Ramos (cell line): ENCODE measurements around the gene MATCAP1.

Experiments
- in situ Hi-C: fragments of 300-500 bp; cut with MboI; formaldehyde crosslinking; loops from one replicate; pipeline ENCODE4 v1.14.3; 2022; ENCODE audit warnings: low sequenced_read_pairs; ENCODE audit not compliant: unreplicated experiment

Gene MATCAP1

DNA sequence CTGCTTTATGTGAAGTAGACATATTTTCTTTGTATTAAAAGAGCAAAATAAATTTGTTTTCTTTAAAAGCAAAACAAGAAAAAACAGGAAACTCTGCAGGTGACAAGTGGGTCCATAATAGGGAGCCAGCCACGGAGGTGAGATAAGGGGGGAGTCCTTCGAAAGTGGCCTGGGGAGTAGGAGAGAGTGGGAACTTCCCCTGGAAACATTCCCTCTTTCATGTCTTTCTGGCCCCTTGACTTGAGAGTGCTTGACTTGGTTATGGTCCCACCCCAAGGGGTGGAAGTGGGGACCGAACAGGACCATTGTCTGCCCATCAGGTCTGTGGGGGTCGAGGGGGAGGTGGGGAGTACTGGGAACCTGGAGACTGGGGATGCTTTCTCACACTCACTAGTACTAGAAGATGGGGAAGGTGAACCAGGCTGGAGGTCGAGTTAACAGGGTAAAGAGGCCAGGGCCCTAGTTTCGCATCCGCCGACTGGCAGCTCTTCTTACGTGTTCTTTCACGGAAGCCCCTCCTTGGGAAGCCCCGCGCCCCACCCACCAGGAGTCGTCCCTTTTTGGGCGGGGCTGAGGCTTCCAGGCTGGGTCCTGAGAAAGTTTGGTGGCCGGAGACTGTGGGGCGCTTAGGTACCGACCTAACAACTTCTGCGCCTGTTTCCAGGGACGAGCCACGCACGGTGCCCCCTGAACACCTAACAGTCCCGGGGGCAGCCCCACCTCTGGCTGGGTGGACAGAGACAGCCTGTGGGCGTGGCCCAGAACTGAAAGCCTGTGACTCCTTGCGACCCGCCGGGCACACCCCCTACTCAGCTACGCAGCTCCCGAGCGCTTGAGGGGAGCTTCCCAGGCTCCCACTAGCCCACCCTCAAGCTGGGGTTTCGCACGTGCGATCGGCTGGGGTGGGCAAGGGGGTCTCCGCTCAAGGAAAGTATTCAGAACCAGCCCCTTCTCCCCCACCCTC lies 24.8 kb downstream of the MATCAP1 start:
- in situ Hi-C loops: no loop called here

DNA sequence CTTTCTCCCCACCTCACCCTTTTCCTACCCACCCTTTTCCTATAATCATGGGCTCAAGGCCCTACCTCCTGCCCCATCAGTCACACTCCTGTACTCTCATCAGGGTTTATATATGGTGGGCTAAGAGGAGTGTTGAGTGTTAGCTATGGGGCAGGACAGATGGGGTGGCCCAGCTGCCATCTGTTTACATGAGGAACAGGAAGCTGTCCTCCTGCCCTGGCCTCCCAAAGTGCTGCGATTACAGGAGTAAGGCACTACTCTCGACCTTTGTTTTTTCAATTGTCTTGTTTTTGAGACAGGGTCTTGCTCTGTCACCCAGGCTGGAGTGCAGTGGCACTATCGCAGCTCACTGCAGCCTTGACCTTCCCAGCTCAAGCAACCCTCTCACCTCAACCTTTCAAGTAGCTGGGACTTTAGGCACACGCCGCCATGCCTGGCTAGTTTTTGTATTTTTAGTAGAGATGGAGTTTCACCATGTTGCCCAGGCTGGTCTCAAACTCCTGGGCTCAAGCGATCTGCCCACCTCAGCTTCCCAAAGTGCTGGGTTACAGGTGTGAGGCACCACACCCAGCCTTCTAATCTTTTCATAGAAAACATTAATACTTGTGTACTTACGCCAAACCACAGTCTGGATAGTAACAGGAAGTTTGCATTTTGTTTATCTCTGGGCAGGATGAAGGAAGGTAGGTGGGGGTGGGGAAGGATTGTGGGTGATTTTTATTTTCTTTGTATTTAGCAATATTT lies 25.7 kb downstream of the MATCAP1 start:
- in situ Hi-C loops: no loop called here

DNA sequence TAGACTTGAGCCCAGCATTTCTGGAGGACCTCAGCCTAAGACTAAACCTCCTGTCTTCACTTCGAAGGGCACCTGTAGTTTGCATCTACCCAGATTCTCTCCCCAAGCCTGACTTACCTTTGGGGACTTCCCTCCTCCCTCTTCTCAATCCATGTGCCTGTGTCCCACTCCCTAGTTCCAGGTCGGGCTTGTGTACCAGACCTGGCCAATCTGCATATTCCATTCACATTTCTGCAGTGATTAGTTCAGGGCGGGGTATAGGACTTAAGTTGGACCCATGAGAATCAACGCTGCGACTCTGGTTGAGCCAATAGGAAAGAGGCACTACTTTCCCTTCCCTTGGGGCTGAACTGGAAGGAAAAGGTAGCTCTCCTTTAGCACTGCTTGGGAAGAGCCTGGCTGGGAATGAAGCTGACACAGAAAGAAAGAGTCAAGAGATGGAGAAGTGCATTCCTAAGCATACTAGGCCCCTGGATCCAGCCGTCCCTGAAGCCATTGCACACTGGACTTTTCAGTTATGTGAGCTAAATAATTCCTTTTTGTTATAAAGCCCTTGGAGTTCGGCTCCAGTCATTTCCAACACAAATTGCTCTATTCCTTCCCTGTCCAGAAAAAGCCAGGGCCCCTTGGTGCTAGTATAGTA lies 26.5 kb downstream of the MATCAP1 start:
- in situ Hi-C loops: no loop called here

DNA sequence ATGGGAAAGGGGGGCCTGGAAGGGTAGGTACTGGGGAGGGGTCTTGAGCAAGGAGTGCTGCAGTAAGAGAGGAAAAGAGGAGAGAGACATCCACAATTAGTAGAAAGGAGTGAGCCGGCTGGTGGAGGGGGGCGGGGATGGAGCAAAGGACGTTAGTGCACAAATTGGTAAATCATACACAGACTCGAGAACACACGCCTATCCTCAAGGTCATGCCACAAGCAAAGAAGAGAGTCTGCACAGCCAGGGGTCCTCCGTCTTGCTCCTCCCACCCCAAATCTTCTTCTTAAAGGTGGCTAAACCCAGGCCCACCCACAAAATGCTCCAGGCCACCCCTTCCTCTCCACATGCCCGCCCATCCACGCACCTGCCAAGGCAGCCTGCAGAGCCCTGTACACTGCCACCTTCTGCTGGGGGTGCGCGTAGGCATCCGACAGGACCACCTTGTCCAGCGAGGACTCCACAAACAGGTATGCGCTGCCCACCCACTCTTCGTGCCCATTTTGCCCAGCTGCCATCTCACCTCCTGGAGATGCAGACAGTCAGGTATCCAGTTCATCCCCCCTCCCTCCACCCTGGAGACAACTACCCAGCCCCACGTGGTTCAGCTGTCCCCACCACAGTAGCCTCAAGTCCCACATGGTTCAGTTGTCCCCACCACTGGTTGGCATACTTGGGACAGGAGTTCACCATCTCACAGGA lies 27.5 kb downstream of the MATCAP1 start:
- in situ Hi-C loops: no loop called here

DNA sequence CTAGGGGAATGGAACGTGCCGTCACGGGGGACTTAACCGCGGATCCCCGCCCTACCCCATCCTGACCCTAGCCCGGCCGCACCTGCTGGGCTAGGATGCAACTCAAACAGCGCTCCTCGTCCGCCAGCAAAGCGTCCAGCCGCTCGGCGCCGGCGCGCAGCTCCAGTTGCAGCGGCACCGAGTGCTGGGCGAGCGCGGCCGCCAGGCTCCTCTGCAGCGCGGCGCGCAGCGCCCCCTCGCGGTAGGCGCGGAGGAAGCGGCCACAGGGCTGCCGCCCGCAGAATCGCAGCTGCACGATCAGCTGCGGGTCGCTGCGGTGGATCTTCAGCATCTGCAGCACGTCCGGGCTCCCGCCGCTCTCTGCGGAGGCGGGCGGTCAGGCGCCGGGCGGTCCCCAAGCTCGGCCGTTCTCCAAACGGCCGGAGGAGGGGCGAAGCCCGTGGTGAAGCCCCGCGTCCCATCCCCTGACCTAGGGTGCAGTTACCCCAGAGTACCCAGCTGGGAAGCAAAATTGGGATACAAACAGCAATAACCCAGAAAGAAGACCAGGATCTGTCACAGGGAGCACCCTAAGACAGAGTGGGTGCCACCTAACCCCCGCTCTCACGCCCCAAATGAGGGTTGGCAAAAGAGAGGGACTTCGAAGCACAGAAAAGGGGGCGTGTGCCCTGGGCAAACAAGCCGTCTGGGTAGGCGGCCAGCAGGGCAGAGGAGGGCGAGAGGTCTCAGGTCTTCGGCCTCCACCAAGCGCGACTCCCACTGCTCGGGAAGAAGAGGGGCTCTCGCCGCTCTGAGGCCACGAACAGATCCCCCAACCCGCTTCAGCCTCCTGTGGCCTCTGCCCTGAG lies 28.2 kb downstream of the MATCAP1 start:
- in situ Hi-C loops: no loop called here

DNA sequence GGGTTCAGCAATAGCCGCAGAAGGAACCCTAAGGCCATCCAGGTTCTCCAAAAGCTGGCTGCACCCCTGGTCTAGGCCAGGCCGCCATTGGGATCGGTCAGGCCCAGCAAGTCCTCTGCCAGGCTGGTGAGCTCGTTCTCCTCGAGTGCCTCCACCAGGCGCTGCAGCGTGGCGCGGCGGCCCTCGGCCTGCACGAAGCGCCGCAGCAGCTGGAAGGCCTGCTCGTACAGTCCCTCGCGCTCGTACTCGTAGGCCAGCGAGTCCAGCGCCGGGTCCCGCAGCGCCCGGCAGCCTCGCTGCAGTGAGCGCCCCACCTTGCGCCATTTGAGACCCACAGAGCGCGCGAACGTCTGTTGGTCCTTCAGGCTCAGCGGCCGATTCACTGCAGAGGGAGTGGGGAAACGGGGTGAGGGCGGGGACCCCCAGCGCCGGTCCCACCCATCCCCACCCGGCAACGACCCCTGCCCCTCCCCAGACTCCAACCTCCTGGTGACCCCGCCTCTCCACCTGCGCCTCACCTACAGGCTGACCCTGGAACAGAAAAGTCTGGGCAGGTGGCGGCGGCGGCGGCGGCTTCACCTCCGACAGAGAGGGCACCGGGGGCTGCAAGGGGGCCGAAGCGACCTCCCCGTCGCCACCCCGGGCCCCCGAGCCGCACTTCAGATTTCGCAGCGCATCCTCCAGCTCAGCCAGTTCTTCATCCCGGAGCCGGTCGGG lies 29.0 kb downstream of the MATCAP1 start:
- in situ Hi-C loops: no loop called here

DNA sequence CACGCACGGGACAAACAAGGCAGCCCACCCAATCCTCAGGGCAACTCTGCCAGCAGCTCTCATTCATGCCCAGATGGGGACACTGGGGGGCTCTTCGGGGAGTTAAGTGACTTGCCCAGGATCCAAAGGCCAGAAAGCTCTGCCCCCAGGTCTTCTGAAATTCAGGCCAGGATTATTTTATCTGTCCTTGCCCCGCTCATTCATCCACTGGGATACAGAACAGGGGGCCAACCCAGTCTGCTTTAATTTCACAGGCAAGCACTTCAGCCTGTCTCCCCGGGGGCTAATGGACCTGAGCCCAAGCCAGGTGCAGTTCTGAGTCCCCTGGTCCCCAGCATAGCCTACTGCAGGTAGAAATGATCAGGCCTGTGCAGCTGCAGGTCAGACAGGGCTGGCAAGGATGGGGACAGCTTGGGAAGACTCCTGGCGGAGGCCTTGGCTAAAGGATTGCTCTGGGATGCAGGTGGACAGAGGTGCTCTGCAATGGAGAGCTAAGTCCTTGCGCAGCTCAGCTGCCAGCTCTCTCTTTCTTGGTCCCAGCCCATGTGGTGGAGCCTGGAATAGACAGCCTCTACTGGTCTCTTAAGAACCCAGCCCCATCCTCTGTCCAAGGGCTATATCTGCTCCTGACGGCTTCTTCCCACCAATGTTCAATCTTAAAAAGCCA lies 32.2 kb downstream of the MATCAP1 start:
- in situ Hi-C loops: no loop called here

DNA sequence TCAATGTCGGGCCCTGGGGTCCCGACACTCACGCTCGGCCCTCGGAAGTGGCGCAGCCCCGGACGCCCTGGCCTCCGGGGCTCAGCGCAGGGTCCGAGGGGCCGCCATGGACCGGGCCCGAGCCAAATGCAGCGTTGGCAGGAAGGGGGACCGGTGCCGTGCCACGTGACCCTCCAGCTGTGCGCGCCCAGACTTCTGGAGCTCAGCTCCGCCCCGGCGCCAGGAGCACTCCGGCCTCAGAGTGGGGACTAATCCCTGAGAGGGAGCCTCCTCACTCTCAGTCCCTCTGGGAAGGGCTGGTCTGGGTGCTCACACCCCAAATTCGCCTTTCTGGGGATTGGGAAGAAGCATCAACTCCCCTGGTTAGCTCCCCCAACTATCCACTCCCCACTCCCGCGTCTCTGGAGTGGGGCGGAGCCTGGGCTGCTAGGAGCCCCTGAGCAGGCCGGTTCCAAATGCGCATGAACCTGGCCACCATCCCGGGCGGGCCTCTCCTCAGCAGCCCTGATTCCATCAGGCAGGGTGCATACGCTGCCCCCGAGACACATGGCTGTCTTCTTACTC lies 32.8 kb downstream of the MATCAP1 start, which contains the start of gene B3GNT9:
Gene B3GNT9 (minus strand): TSS at position 166 of the 564 bp plus-strand sequence. CDS start 513 bp downstream, outside the sequence.
- in situ Hi-C loops: no loop called here

DNA sequence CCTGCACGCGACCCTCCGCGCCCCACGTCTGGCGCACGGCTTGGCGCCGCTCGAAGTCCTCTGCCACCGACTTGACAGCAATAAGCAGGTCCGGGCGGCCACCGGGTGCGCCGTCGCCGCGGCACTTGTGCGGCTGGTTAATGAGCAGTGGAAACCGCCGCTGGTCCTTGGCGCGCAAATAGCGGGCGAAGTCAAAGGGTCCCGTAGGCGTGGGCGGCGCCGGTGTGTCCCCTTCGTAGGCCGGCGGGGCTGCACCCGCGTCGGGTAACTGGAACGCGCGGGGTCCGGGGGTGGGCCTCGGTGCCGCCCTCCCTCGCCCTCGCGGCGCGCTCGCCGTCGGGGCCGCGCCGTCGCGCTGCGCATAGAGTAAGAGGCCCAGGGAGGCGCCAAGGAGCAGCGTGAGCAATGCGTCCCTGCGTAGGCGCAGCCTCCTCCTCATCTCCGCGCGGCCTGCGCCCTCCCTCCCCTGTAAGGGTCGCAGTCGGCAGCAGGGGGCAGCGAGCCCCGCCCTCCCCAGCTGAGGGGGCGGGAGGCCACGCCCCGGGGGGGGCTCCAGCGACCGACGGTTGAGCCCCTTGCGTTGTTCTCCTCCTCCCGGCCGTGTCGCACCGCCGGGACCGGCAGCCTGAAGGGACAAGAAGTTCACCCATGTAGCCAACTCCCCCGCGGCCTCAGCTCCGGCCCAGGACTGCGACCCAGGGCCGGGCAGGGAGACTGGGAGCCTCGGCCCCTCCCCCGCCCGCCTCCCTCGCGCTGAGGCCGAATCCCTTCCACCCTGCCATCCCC lies 33.5 kb downstream of the MATCAP1 start:
- in situ Hi-C loops: no loop called here

DNA sequence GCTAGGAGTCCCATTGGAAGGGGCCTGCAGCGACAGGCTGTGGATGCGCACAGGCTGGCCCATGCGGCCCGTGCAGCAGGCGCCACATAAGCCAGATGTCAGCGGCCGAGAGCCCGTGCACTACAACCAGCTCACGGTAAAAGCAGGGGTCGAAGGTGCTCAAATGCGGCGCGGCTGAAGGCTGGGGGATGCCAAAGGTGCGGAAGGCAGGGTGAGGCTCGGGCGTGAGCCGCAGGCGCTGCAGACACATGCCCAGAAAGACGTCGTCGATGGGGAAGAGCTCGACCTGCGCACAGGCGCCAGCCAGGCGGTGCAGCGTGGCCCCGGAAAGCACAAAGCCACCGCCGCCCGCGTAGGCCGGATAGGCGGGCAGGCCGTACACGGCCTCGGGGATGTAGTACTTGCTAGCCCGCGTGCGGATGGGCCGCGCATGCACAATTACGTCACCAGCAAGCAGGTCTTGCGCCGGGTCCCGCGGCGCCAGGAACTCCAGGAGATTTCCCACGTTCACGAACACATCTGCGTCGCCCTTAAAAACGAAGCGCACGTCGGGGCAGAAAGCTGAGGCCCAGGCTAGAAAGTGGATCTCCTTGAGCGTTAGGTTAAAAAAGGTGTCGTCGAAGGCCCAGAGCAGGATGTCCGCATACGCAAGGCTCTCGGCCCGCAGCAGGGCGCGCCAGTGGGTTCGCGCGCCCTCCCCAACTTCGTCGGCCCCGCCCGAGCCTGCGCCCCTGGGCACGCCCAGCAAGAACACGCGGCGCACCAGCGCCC lies 34.3 kb downstream of the MATCAP1 start:
- in situ Hi-C loops: loop anchor here (5.0 kb wide), 1 partner anchor 132 kb away; no protein-coding TSS in a partner anchor

DNA sequence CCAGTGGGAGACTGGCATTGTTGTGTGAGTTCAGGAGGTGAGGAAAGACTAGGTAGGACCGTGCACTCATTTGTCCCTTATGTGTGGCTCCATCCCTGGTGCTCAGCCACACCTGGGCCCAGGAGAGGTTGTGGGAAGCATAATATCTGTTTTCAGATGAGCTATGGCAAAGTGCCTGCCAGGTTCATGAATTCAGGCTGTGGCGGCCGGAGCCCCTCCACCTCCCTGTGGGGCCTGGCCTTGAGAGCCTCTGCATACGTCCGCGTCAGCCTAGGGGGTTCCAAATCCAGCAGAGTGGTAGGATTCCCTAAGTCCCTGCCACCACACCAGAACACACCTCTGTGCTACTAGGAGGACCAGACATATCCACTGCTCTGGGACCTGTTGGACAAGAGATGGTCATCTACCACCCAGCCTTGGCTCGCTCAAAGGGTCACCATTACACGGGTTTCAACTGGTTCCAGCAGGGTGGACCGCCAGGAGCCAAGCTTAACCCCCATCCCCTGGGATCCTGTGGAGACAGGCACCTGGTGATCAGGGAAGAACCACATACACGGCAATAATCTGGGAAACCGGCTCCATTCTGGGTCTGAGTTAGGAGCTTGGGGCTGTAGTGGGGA lies 35.0 kb downstream of the MATCAP1 start:
- in situ Hi-C loops: loop anchor here (5.0 kb wide), 1 partner anchor 131 kb away; no protein-coding TSS in a partner anchor

DNA sequence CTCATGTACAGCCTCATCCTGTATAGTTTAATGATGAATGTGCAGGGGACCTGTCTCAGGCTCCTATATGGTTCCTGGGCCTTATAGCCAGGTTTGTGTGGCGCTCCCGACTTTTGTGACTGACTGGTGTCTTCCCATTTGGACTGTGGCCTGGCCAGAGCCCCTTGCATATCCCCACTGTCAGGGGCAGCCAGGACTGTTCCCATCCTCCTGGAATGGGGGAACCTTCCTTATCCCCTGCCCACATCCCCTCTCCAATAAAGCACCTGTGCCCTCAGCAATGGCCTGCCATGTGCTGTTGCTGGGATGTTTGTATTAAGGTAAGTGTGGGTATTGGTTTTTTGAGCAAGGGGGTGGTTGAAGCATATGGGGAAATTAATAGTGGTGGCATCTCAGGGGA lies 35.5 kb downstream of the MATCAP1 start:
- in situ Hi-C loops: loop anchor here (5.0 kb wide), 1 partner anchor 131 kb away; no protein-coding TSS in a partner anchor

DNA sequence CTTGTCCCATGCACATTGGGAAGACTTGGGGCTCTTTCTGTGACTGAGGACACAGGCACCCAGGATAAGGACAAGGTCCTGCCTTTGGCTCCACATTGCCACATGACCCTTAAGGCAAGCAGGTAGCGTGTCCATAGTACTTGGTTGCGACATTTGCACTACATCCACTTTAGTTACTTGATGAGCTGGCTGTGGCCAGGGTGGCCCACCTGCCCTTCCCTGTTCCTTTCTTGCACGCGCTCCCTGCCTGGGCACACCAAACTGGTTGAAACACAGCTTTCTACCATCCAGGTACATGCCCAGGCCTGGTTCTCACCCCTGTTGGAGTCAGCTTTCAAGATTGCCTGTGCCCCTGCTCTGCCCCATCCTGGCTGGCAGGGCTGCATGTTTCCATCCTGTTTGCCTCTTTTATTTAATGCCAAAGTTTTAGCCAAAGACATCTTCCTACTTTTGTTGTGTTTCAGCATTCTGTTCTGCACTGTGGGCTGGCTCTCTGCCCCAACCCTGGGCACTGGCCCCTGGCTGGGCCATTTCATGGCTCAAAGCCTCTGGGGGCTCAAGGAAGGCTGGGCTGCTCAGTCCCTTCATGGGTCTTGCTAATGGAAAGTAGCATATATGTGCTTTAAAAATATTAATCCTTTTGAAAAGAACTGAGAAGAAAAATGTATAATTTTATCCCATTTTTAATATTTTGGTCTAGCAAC lies 36.2 kb downstream of the MATCAP1 start:
- in situ Hi-C loops: loop anchor here (5.0 kb wide), 1 partner anchor 130 kb away; no protein-coding TSS in a partner anchor

DNA sequence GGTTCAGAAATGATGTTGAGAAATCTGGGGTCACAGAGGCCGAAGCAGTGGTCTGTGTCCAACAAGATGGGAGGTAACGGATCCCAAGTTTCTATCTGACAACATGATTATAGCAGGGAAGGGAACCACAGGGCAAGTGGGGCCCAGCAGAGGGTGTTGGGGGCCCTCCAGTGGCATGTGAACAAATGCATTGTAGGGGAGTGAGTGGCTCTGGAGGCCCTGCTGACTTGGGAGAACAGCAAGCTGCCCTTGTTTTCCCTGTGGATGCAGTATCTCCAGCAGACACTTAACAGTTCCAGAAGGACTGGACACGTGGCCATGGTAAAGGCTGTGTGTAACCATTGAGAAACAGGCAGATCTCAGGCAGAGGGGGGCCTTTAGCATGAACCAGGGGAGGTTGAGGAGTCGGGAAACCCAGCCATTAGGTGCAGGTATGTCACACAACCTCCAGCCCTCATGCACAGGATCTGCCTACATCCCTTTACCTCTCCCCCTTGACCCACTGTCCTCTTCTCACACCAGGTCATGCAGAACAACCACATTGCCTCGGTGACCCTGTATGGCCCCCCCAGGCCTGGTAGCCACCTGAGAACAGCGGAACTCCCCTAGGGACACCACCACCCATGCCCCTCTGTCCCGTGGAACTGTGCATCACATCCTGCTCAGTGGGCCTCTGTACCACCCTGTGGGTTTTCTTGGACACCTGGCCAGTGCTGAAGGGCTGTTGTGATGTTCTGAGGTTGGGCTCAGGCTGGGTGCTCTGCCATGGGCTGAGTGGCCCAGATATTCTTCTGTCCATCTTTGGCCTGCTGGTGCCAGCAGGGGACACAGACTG lies 37.0 kb downstream of the MATCAP1 start:
- in situ Hi-C loops: loop anchor here (5.0 kb wide), 1 partner anchor 129 kb away; no protein-coding TSS in a partner anchor
